NB4 (cell line): ENCODE results near the gene DNAJC3.

Experiments
- CTCF ChIP-seq: IDR thresholded peaks from one replicate; pipeline ENCODE4 v1.5.1; 2012; ENCODE audit warnings: low read depth, low read length
- MYC ChIP-seq: IDR thresholded peaks from 2 replicates; pipeline ENCODE4 v1.6.1; 2011; ENCODE audit warnings: low read depth, low read length
- POLR2A ChIP-seq: IDR thresholded peaks from 2 replicates; pipeline ENCODE4 v1.6.1; 2011; ENCODE audit warnings: mild to moderate bottlenecking; ENCODE audit not compliant: insufficient read length; ENCODE audit errors: extremely low read depth
- TF ChIP-seq, protein P1 (sequence below): IDR thresholded peaks from 2 replicates; pipeline ENCODE4 v1.6.1; 2011; ENCODE audit warnings: low read depth, low read length

DNA sequence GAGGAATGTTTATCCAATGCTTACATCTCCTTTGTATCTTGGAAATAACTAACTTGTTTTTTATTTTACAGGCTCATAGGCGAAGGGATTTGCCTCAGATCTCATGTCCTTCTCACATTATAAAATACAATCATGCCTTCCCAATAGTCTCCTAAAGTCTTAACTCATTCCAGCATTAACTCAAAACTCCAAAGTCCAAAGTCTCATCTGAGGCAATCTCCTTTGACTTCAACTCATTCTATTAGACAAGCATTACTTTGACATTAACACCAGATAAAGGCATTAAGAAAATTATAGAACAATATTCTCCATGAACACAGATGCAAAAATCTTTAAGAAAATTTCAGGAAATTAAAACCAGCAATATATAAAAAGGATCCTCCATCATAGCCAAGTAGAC, 137.6 kb downstream of the DNAJC3 start:
- TF ChIP-seq CTCF (no peak), POLR2A (no peak), MYC (no peak)
- TF ChIP-seq, protein P1, sequence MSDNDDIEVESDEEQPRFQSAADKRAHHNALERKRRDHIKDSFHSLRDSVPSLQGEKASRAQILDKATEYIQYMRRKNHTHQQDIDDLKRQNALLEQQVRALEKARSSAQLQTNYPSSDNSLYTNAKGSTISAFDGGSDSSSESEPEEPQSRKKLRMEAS, result no peak
